Measurements from ENCODE around the gene HIBCH.
"Not testable (repeated sequence)": the region's sequence is repeated elsewhere in the genome, so short reads cannot be mapped to it uniquely, and the experiment has no call there.

The HIBCH gene

DNA sequence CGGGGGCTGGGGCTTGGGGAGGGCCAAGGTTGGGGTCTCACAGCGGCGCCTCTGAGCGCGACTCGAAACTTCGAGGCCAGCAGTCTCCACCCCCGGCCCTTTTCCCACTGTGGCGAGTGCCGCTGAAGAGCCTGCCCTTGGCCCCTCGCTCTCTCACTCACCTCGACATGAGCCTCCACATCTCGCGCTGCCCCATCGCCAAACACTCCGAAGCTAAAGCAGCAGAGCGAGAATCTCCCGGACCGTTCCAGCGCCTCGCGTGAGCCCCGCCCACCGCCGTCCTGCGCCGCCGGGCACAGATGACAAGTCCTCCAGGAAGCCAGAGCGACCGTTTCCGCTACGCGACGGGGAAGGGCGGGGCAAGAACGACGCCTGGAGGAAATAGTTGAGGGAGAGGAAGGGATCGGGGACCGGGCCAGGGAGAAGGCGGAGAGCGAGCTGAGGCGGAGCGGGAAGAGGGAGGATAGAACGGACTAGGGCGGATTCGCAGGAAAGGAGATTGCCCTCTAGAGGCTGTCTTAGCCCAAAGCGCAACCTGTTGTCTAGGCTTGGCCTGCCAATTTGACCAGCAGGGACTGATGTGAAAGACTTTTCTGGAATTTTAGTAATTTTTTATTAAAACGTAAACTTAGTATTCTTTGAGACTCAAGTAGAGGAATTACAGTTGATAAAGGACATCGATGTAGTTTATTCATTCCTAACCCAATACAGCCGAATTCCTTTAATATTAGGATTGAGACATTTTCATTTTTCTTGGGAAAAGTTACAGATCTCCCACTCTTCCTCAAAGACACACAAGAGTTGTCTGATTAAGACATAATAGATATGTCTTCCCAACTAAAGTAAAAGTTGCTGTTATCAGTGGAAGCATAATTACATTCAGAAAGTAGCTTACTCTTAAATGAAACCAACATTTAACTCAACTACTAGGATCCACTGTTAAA is at the start of gene HIBCH:
TSS of gene HIBCH (minus strand) at position 272 of the 944 bp plus-strand sequence. CDS start at position 196, 76 bp downstream.
- DNase-seq (ENCODE audit: low read depth in 2 of 2): peak; percentile 85 to 92

DNA sequence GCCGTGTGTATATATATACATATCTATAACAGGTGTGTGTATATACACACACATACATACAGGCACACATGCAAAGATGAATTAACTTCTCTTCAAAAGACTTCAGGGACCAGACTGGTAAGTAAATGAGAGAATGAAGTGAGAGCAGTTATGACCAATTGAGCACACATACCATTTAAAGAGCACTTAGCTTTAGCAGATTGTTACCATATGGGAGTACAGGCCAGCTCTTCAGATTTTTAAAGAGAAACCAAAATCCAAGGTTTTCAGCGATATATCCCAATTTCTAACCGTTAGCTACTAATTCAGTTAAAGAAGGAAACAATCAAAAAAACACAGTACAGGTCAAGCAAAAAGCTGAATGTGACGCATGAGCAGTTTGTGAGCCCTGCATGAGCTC is 47.5 kb upstream of the HIBCH start:
- DNase-seq (ENCODE audit: low read depth in 2 of 2): no peak

GRCh38 chr2:190366248-190366753 is 46.7 kb upstream of the HIBCH start:
- DNase-seq (ENCODE audit: low read depth in 2 of 2): no peak

- no peak for DNase-seq (ENCODE audit: low read depth in 2 of 2)
Measured at GRCh38 chr2:190365499-190366204, 46.0 kb upstream of the HIBCH start.

GRCh38 chr2:190362894-190363293 is 43.3 kb upstream of the HIBCH start:
- no peak for DNase-seq (ENCODE audit: low read depth in 2 of 2)

- no peak for DNase-seq (ENCODE audit: low read depth in 2 of 2)
Measured at GRCh38 chr2:190361572-190361971, 41.9 kb upstream of the HIBCH start.

- DNase-seq (ENCODE audit: low read depth in 2 of 2): no peak
Measured at GRCh38 chr2:190360965-190361364, 41.3 kb upstream of the HIBCH start.

GRCh38 chr2:190360561-190360960 is 40.9 kb upstream of the HIBCH start:
- DNase-seq (ENCODE audit: low read depth in 2 of 2): no peak

DNA sequence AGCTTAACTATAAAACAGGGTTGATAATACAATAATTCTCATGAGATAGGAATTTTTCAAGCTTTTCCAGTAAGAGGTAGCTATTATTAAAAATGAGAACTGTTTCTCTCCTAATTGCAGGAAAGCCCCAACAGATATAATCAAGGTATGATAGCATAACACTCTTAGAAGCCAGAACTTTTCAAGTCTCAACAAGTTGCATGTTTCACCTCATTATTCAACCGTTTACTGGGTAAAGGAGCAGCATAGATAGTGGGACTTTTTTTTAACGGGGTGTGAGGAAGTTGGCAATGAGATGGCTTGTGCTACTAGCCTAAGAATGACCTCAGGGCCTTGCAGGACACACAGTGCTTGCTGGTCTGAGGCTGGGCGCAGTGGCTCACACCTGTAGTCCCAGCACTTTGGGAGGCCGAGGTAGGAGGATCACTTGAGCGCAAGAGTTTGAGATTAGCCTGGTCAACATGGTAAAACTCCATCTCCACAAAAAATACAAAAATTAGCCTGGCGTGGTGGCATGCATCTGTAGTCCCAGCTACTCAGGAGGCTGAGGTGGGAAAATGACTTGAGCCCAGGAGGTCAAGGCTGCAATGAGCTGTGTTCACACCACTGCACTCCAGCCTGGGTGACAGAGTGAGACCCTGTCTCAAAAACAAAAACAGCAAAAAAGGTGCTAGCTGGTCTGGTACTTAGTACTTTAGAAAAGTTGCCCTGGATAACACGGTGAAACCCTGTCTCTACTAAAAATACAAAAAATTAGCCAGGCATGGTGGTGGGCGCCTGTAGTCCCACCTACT is 39.2 kb upstream of the HIBCH start:
- DNase-seq (ENCODE audit: low read depth in 2 of 2): not testable (repeated sequence)

GRCh38 chr2:190357600-190357999 is 38.0 kb upstream of the HIBCH start:
- DNase-seq (ENCODE audit: low read depth in 2 of 2): no peak

DNA sequence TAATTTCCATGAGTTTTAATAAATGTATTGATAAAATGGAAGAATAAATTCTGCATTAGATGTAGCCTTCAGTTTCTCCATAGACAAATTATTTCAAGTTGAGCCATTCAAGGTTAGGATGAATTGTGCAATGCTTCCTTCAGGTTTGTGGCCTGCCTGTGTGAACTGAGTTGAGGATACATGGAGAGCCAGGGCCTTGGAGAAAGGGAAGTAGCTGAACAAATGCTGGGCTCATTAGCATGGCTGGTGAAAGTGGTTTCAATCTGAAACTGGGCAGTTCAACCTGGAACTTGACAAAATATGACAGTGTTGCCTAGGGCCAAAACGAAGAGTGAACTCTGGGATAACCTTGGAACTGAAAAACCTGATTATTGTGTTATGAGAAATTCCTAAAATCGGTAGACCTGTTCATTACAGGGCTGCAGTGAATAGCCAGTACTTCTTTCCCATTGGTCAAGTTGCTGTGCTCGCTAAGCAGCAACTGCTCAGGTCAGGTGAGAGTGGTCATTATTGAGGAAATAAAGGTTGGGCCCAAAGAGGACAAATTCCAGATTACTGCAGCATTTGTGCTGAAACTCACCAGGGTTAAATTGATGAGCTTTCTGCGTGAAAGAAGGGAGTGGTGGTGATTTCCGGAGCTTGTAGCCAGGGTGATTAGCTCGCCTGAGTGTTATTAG is 36.5 kb upstream of the HIBCH start:
- no peak for DNase-seq (ENCODE audit: low read depth in 2 of 2)

DNA sequence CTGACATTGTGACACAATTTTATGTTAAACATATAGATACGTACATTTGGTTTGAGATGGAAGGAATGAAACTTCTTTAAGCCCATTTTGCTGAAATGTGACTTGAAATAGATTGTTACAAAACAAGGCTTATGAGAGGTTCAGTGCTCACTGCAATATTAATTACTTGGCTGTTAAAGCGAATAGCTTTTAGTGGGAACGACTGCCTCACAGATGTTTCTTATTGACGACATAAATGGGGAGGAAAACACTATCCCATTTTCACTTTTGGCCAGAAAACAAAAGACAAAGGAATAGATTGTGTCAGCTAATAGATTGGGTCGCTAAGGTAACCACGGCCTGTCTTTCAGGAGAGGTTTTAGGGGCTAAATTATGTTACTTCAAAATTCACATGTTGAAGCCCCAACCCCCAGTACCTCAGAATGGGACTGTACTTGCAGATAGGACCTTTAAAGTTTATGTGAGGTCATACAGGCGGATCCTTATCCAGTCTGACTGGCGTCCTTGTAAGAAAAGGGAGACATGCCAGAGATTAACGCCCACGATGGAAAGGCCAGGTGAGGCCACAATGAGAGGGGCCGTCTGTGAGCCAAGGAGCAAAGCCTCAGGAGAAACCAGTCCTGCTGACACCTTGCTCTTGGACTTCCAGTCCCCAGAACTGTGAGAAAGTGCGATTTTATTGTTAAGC is 34.5 kb upstream of the HIBCH start:
- no peak for DNase-seq (ENCODE audit: low read depth in 2 of 2)

DNA sequence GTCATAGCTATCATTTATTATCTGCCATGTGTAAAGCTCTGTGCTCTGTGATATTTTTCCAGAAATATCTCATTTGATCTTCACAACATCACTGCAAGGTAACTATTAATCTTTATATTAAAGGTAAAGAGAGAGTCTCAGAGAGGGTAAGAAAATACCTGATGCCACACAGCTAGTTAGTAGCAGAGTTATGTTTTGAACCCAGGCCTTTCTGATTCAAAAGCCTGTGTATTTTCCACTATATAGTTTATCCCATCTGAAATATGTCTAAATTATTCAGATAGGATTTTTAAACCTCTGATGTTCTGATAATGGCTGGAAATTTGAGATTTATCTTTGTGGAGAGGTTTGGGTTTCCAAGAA is 33.9 kb upstream of the HIBCH start:
- no peak for DNase-seq (ENCODE audit: low read depth in 2 of 2)

DNA sequence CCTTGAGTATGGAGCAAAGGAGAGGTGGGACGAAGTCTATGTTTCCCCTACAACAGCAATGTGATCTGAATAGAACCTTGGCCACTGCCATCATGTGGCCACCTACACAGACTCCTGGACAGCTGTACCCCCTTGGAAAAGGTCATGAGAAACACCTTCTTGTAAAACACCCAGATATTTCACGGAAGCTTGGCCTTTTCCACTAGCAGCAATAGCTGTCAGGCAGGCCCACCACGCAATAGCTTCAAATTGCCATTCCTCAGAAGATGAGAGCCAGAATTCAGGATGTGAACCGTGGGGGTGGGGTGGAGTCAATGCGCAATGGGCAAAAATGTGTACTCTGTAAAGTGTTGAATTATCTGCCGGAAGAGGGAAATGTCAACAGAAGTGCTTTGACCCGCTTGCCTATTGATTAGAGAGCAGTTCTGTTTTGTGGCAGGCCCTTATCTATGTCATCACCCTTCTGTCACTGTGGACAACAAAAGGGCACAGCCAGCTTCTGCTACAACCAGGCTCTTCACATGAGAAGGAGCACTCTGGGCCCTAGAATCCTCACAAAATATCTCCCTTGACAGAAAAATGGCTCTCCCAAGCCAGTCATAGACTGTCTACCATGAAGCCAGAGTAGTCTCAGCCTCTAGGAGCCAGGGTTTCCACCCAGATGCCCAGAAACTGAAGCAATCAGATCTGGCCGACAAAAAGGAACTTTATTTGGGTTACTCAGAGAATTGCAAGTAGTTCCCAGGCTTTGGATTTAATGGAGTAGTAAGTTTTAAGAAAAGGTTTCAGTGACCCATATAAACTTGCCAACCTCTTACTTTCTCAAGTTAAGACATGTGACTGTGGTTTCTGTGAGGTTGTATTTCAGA is 33.3 kb upstream of the HIBCH start:
- DNase-seq (ENCODE audit: low read depth in 2 of 2): no peak

- DNase-seq (ENCODE audit: low read depth in 2 of 2): no peak
Measured at GRCh38 chr2:190351955-190352354, 32.3 kb upstream of the HIBCH start.

GRCh38 chr2:190350371-190350770 is 30.7 kb upstream of the HIBCH start:
- DNase-seq (ENCODE audit: low read depth in 2 of 2): no peak

DNA sequence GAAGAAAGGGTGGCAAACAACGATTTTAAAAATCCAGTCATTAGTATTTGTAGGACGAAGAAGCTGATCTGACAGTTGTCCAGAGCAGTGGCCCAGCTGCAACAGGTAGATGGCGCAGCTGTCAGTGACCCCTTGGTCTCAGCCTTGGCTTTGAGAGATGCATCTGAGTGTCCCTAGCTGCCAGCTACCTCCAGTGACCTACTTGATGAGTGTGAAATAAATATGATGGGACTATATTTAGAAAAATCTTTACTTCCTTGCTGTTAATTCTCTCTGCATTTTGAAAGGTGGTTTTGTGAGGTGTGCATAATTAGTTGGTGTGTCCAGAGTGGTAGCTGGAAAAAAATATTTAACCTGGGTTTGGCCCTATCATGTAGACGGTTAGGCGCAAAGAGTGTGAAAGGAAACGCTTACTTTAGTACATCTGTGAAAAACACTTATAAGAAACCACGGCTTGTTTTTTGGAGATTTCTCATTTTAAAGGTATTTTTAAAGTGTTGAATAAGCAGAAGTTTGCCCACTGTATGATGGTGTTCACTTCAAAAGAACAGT is 24.7 kb upstream of the HIBCH start:
- no peak for DNase-seq (ENCODE audit: low read depth in 2 of 2)

GRCh38 chr2:190343536-190344275 is 24.1 kb upstream of the HIBCH start, which contains the start of gene INPP1:
Gene INPP1, plus strand, starts transcription at chr2:190343589. Its CDS starts 16,514 bp downstream, at chr2:190360103.
- DNase-seq (ENCODE audit: low read depth in 2 of 2): no peak

- DNase-seq (ENCODE audit: low read depth in 2 of 2): no peak
Measured at GRCh38 chr2:190343089-190343535, 23.5 kb upstream of the HIBCH start.
